IgD-negative memory B cell (primary cell): ENCODE results near the gene TNFRSF6B. TPM values are rescaled to one million over a fixed set of nuclear protein-coding genes. Genes with fewer than 3 reads are reported as not detected.
"Not testable (repeated sequence)": the region's sequence is repeated elsewhere in the genome, so short reads cannot be mapped to it uniquely, and the experiment has no call there.

Experiments used
- H3K27ac Mint-ChIP-seq, 3 donors: one replicate each; pipeline ENCODE4 v1.8.0; 2020 to 2022; ENCODE audit warnings: mild to moderate bottlenecking in 3 of 3, mixed read lengths in 3 of 3, moderate library complexity in 1 of 3
- H3K27me3 Mint-ChIP-seq: one replicate; pipeline ENCODE4 v1.8.0; 2021; ENCODE audit warnings: mixed read lengths
- H3K36me3 Mint-ChIP-seq: one replicate; pipeline ENCODE4 v1.8.0; 2020; ENCODE audit warnings: mild to moderate bottlenecking, mixed read lengths
- H3K4me1 Mint-ChIP-seq, 3 donors: one replicate each; pipeline ENCODE4 v1.8.0; 2020 to 2022; ENCODE audit warnings: mixed read lengths in 3 of 3, mild to moderate bottlenecking in 1 of 3
- H3K4me3 Mint-ChIP-seq, 4 donors: one replicate each; pipeline ENCODE4 v1.8.0; 2020 to 2022; ENCODE audit warnings: mild to moderate bottlenecking in 4 of 4, mixed read lengths in 4 of 4, moderate library complexity in 3 of 4
- H3K9me3 Mint-ChIP-seq, 3 donors: one replicate each; pipeline ENCODE4 v1.8.0; 2020 to 2021; ENCODE audit warnings: mixed read lengths in 3 of 3, mild to moderate bottlenecking in 1 of 3
- polyA plus RNA-seq: library from polyadenylated mRNA; unstranded; fragments of 300-500 nt; fragmentation: Illumina TruSeq; gene quantifications from one replicate; pipeline ENCODE4 v1.2.3, GENCODE V29; 2021

Gene TNFRSF6B
- polyA plus RNA-seq, 1 donor from 2014 or later = not detected

GRCh38 chr20:63722967-63723622, 26.6 kb downstream of the TNFRSF6B start:
- H3K27ac Mint-ChIP-seq, H3K4me3 Mint-ChIP-seq: not testable (repeated sequence)
- H3K9me3 Mint-ChIP-seq = peaks cover 2 to 11% (median 8%) of the 10 kb centered on the region in 3 donors

GRCh38 chr20:63730189-63730733, 33.8 kb downstream of the TNFRSF6B start:
- H3K4me3 Mint-ChIP-seq, H3K36me3 Mint-ChIP-seq, H3K27me3 Mint-ChIP-seq, H3K27ac Mint-ChIP-seq, H3K9me3 Mint-ChIP-seq: not testable (repeated sequence)
- H3K4me1 Mint-ChIP-seq = peaks cover 13 to 31% (median 25%) of the 10 kb centered on the region in 3 donors

More at GRCh38 chr20:63722967-63723622, 26.6 kb downstream of the TNFRSF6B start:
- Mint-ChIP-seq H3K4me1 (peaks cover 5 to 13% (median 12%) of the 10 kb centered on the region in 3 donors), H3K36me3 (peaks cover 19% of the 10 kb centered on the region)
- not testable (repeated sequence) for H3K27me3 Mint-ChIP-seq

- H3K9me3 Mint-ChIP-seq = peaks cover 0 to 3% (median 0%) of the 10 kb centered on the region in 3 donors
- H3K27me3 Mint-ChIP-seq = peaks cover 1% of the 10 kb centered on the region
- H3K4me3 Mint-ChIP-seq = no peak overlapping the region
- no peak overlapping the region for H3K27ac Mint-ChIP-seq
- peaks cover 5% of the 10 kb centered on the region for H3K36me3 Mint-ChIP-seq
- peaks cover 18 to 37% (median 32%) of the 10 kb centered on the region in 3 donors for H3K4me1 Mint-ChIP-seq
Measured at GRCh38 chr20:63731410-63731809, 35.0 kb downstream of the TNFRSF6B start.

- Mint-ChIP-seq H3K36me3 (peaks cover 4% of the 10 kb centered on the region), H3K4me3 (no peak overlapping the region), H3K9me3 (no peaks in the 10 kb centered on the region), H3K27ac (no peak overlapping the region), H3K27me3 (peaks cover 1% of the 10 kb centered on the region), H3K4me1 (peaks cover 22 to 33% (median 30%) of the 10 kb centered on the region in 3 donors)
Measured at GRCh38 chr20:63732118-63733095, 36.0 kb downstream of the TNFRSF6B start.

- Mint-ChIP-seq H3K4me3 (peak overlapping the region in 1 of 4 donors; percentile 34), H3K36me3 (peaks cover 4% of the 10 kb centered on the region), H3K27ac (no peak overlapping the region), H3K9me3 (no peaks in the 10 kb centered on the region), H3K27me3 (peaks cover 1% of the 10 kb centered on the region), H3K4me1 (peaks cover 21 to 28% (median 25%) of the 10 kb centered on the region in 3 donors)
Measured at GRCh38 chr20:63733117-63733516, 36.7 kb downstream of the TNFRSF6B start.

- no peaks in the 10 kb centered on the region for H3K9me3 Mint-ChIP-seq
- H3K36me3 Mint-ChIP-seq = no peaks in the 10 kb centered on the region
- no peaks in the 10 kb centered on the region for H3K27me3 Mint-ChIP-seq
- H3K27ac Mint-ChIP-seq = no peak overlapping the region
- peaks cover 16 to 23% (median 20%) of the 10 kb centered on the region in 3 donors for H3K4me1 Mint-ChIP-seq
- H3K4me3 Mint-ChIP-seq = peak overlapping the region in 2 of 4 donors; percentile 12 to 34
Measured at GRCh38 chr20:63733579-63734081, 37.2 kb downstream of the TNFRSF6B start.

GRCh38 chr20:63734111-63734945, 37.9 kb downstream of the TNFRSF6B start:
- H3K27me3 Mint-ChIP-seq = no peaks in the 10 kb centered on the region
- peaks cover 12 to 18% (median 16%) of the 10 kb centered on the region in 3 donors for H3K4me1 Mint-ChIP-seq
- H3K9me3 Mint-ChIP-seq = no peaks in the 10 kb centered on the region
- H3K36me3 Mint-ChIP-seq = no peaks in the 10 kb centered on the region
- peak overlapping the region in 1 of 4 donors; percentile 12 for H3K4me3 Mint-ChIP-seq
- no peak overlapping the region for H3K27ac Mint-ChIP-seq

- Mint-ChIP-seq H3K4me3 (peak overlapping the region; percentile 52 to 95 (median 82)), H3K36me3 (no peaks in the 10 kb centered on the region), H3K27me3 (no peaks in the 10 kb centered on the region), H3K27ac (peak overlapping the region; percentile 23 to 92 (median 54)), H3K9me3 (no peaks in the 10 kb centered on the region), H3K4me1 (peaks cover 9 to 11% (median 11%) of the 10 kb centered on the region in 3 donors)
Measured at GRCh38 chr20:63734946-63735858, 38.8 kb downstream of the TNFRSF6B start.

- H3K4me3 Mint-ChIP-seq = peak within 1 kb of the TSS; percentile 79 to 95 (median 88)
- H3K36me3 Mint-ChIP-seq = no peaks in the 10 kb centered on the region
- H3K27ac Mint-ChIP-seq = peak within 1 kb of the TSS; percentile 81 to 97 (median 92)
- peaks cover 9% of the 10 kb centered on the region in 3 donors for H3K4me1 Mint-ChIP-seq
- H3K27me3 Mint-ChIP-seq = no peaks in the 10 kb centered on the region
- H3K9me3 Mint-ChIP-seq = no peaks in the 10 kb centered on the region
Measured at GRCh38 chr20:63735859-63736718, 39.6 kb downstream of the TNFRSF6B start, which contains the start of gene LIME1. Gene LIME1, plus strand, starts transcription at chr20:63736664. Its CDS starts 886 bp downstream, at chr20:63737550.

- H3K4me1 Mint-ChIP-seq = peaks cover 9% of the 10 kb centered on the region in 3 donors
Measured at GRCh38 chr20:63736893-63737694, 40.6 kb downstream of the TNFRSF6B start.

GRCh38 chr20:63737695-63737944, 41.2 kb downstream of the TNFRSF6B start:
- H3K27ac Mint-ChIP-seq = no peak overlapping the region
- no peaks in the 10 kb centered on the region for H3K27me3 Mint-ChIP-seq
- H3K4me3 Mint-ChIP-seq = peak overlapping the region; percentile 79 to 95 (median 88)
- H3K36me3 Mint-ChIP-seq = no peaks in the 10 kb centered on the region
- peaks cover 9% of the 10 kb centered on the region in 3 donors for H3K4me1 Mint-ChIP-seq
- H3K9me3 Mint-ChIP-seq = no peaks in the 10 kb centered on the region

More at GRCh38 chr20:63736893-63737694, 40.6 kb downstream of the TNFRSF6B start:
- Mint-ChIP-seq H3K27me3 (no peaks in the 10 kb centered on the region), H3K4me3 (peak overlapping the region; percentile 79 to 95 (median 88)), H3K36me3 (no peaks in the 10 kb centered on the region), H3K27ac (peak overlapping the region; percentile 81 to 97 (median 92)), H3K9me3 (no peaks in the 10 kb centered on the region)
